Mesenchymal stem cell (in vitro differentiated cells and primary cell): ENCODE data around the gene HIF3A.
A peak's percentile ranks its signal among the peaks of the same experiment; 100 is the strongest.
"Not testable (repeated sequence)": the region's sequence is repeated elsewhere in the genome, so short reads cannot be mapped to it uniquely, and the experiment has no call there.

Source experiments
- DNase-seq: peaks from one replicate; pipeline ENCODE4 v3.0.0-alpha.2; 2013
- H2AFZ ChIP-seq: one replicate; pipeline ENCODE4 v1.6.1; 2013; ENCODE audit warnings: low read depth, mild to moderate bottlenecking, control low read depth, inconsistent platforms, low read length, moderate library complexity
- H2AK5ac ChIP-seq: 2 replicates; pipeline ENCODE4 v1.6.1; 2013; ENCODE audit warnings: low read length, moderate library complexity, mild to moderate bottlenecking, inconsistent platforms; ENCODE audit not compliant: severe bottlenecking
- H2BK120ac ChIP-seq: one replicate; pipeline ENCODE4 v1.6.1; 2013; ENCODE audit warnings: low read depth, mild to moderate bottlenecking, inconsistent platforms, low read length, moderate library complexity
- H2BK12ac ChIP-seq, 2 experiments: one replicate each; pipeline ENCODE4 v1.6.1; 2013; ENCODE audit warnings: inconsistent platforms in 2 of 2, low read length in 2 of 2, mild to moderate bottlenecking in 2 of 2, moderate library complexity in 2 of 2, control low read depth in 1 of 2
- H2BK15ac ChIP-seq: one replicate; pipeline ENCODE4 v1.6.1; 2013; ENCODE audit warnings: mild to moderate bottlenecking, low read depth, inconsistent platforms; ENCODE audit not compliant: poor library complexity, severe bottlenecking
- H2BK5ac ChIP-seq: 2 replicates; pipeline ENCODE4 v1.6.1; 2013; ENCODE audit warnings: low read depth, mild to moderate bottlenecking, low read length, control low read depth, inconsistent platforms; ENCODE audit not compliant: poor library complexity, severe bottlenecking
- H3K14ac ChIP-seq, 2 experiments: one replicate each; pipeline ENCODE4 v1.6.1; 2013; ENCODE audit warnings: inconsistent platforms in 2 of 2, low read length in 2 of 2, control low read depth in 1 of 2, mild to moderate bottlenecking in 1 of 2, moderate library complexity in 1 of 2
- H3K18ac ChIP-seq, 2 experiments: one replicate each; pipeline ENCODE4 v1.6.1; 2013; ENCODE audit warnings: inconsistent platforms in 2 of 2, low read length in 2 of 2, control low read depth in 1 of 2, low read depth in 1 of 2, mild to moderate bottlenecking in 1 of 2
- H3K23ac ChIP-seq, 2 experiments: one replicate each; pipeline ENCODE4 v1.6.1; 2013; ENCODE audit warnings: inconsistent platforms in 2 of 2, low read length in 2 of 2, mild to moderate bottlenecking in 2 of 2, moderate library complexity in 2 of 2, control low read depth in 1 of 2
- H3K27ac ChIP-seq: 2 replicates; pipeline ENCODE4 v1.5.1; 2013; ENCODE audit warnings: mild to moderate bottlenecking, moderate library complexity, low read length, control low read depth, inconsistent platforms; ENCODE audit not compliant: poor library complexity, severe bottlenecking
- H3K27me3 ChIP-seq, 2 experiments: 2 replicates each; pipeline versions ENCODE4 v1.6.1 to v1.7.0; 2013; ENCODE audit warnings: low read length in 2 of 2, mild to moderate bottlenecking in 2 of 2, moderate library complexity in 2 of 2, control low read depth in 1 of 2, inconsistent platforms in 1 of 2; ENCODE audit not compliant: control insufficient read depth in 1 of 2, insufficient read depth in 1 of 2
- H3K36me3 ChIP-seq, 2 experiments: 2 replicates each; pipeline versions ENCODE4 v1.6.1 to v1.7.0; 2013; ENCODE audit warnings: low read length in 2 of 2, control low read depth in 1 of 2, inconsistent platforms in 1 of 2, low read depth in 1 of 2, mild to moderate bottlenecking in 1 of 2; ENCODE audit not compliant: insufficient read depth in 2 of 2, control insufficient read depth in 1 of 2
- H3K4ac ChIP-seq, 2 experiments: one replicate each; pipeline ENCODE4 v1.6.1; 2013; ENCODE audit warnings: inconsistent platforms in 2 of 2, low read length in 2 of 2, mild to moderate bottlenecking in 2 of 2, moderate library complexity in 2 of 2, control low read depth in 1 of 2, low read depth in 1 of 2
- H3K4me1 ChIP-seq: 2 replicates; pipeline ENCODE4 v1.6.1; 2013; ENCODE audit warnings: low read depth, low read length, control low read depth; ENCODE audit not compliant: control insufficient read depth, insufficient read depth
- H3K4me2 ChIP-seq: 2 replicates; pipeline ENCODE4 v1.6.1; 2013; ENCODE audit warnings: low read length, mild to moderate bottlenecking, inconsistent platforms; ENCODE audit not compliant: poor library complexity, severe bottlenecking
- H3K4me3 ChIP-seq, 2 experiments: 2 replicates each; pipeline versions ENCODE4 v1.5.1 to v1.7.0; 2013; ENCODE audit warnings: low read length in 2 of 2, mild to moderate bottlenecking in 2 of 2, control low read depth in 1 of 2, low read depth in 1 of 2; ENCODE audit not compliant: insufficient read depth in 1 of 2
- H3K79me1 ChIP-seq: replicated peaks from 2 replicates; pipeline ENCODE4 v1.6.1; 2013; ENCODE audit warnings: mild to moderate bottlenecking, control low read depth, low read length, inconsistent platforms; ENCODE audit not compliant: poor library complexity, severe bottlenecking
- H3K9ac ChIP-seq: 2 replicates; pipeline ENCODE4 v1.7.0; 2013; ENCODE audit warnings: mild to moderate bottlenecking, low read length, moderate library complexity
- H3K9me3 ChIP-seq: 2 replicates; pipeline ENCODE4 v1.7.0; 2013; ENCODE audit warnings: mild to moderate bottlenecking, low read length; ENCODE audit not compliant: control insufficient read depth
- H4K8ac ChIP-seq: one replicate; pipeline ENCODE4 v1.6.1; 2013; ENCODE audit warnings: inconsistent platforms, mild to moderate bottlenecking, low read length, moderate library complexity
- H4K91ac ChIP-seq: one replicate; pipeline ENCODE4 v1.6.1; 2013; ENCODE audit warnings: mild to moderate bottlenecking, low read length, inconsistent platforms
- WGBS: methylation state at CpG from one replicate; pipeline ENCODE4 v1.1.7; 2013; ENCODE audit warnings: mixed read lengths; 5-methylcytosine and 5-hydroxymethylcytosine counted together

Gene HIF3A

GRCh38 chr19:46311444-46311843 lies 14.6 kb downstream of the HIF3A start:
- peaks cover 7% of the 10 kb centered on the region for H3K9me3 ChIP-seq
- no peak overlapping the region for H2BK5ac ChIP-seq
- H3K14ac ChIP-seq = no peak overlapping the region

GRCh38 chr19:46313540-46314469 lies 17.0 kb downstream of the HIF3A start:
- not testable (repeated sequence) for H2BK15ac ChIP-seq, H4K91ac ChIP-seq, H3K23ac ChIP-seq, H2AFZ ChIP-seq, H2AK5ac ChIP-seq, H3K4ac ChIP-seq, H2BK5ac ChIP-seq, H2BK12ac ChIP-seq, H3K79me1 ChIP-seq, H3K27ac ChIP-seq, H4K8ac ChIP-seq, H2BK120ac ChIP-seq, H3K14ac ChIP-seq, H3K4me2 ChIP-seq, H3K27me3 ChIP-seq, H3K9me3 ChIP-seq, H3K9ac ChIP-seq, H3K4me1 ChIP-seq, H3K4me3 ChIP-seq
- WGBS = 95% methylated on average over 8 of the region's 14 CpGs
- Histone ChIP-seq H3K36me3 (peaks cover 19 to 22% of the 10 kb centered on the region in 2 experiments), H3K18ac (peak overlapping the region in 1 of 2 experiments; percentile 56)
- DNase-seq = peak; percentile 81

More at GRCh38 chr19:46311444-46311843, 14.6 kb downstream of the HIF3A start:
- no peak overlapping the region for H3K4me2 ChIP-seq
- WGBS = 93% methylated on average over 5 of the region's 5 CpGs
- H3K9ac ChIP-seq = no peak overlapping the region
- H3K4ac ChIP-seq = no peak overlapping the region
- no peak overlapping the region for H2BK120ac ChIP-seq
- H3K27me3 ChIP-seq = no peaks in the 10 kb centered on the region
- no peak overlapping the region for H2BK12ac ChIP-seq
- no peak overlapping the region for H2AK5ac ChIP-seq
- peaks cover 29 to 32% of the 10 kb centered on the region in 2 experiments for H3K36me3 ChIP-seq
- no peak for DNase-seq
- no peaks in the 10 kb centered on the region for H3K79me1 ChIP-seq
- no peak overlapping the region for H3K4me3 ChIP-seq
- no peak overlapping the region for H4K91ac ChIP-seq
- H3K18ac ChIP-seq = no peak overlapping the region
- H3K4me1 ChIP-seq = peaks cover 7% of the 10 kb centered on the region
- H3K27ac ChIP-seq = no peak overlapping the region
- H3K23ac ChIP-seq = no peak overlapping the region
- no peak overlapping the region for H2AFZ ChIP-seq
- H4K8ac ChIP-seq = no peak overlapping the region
- H2BK15ac ChIP-seq = no peak overlapping the region

DNA sequence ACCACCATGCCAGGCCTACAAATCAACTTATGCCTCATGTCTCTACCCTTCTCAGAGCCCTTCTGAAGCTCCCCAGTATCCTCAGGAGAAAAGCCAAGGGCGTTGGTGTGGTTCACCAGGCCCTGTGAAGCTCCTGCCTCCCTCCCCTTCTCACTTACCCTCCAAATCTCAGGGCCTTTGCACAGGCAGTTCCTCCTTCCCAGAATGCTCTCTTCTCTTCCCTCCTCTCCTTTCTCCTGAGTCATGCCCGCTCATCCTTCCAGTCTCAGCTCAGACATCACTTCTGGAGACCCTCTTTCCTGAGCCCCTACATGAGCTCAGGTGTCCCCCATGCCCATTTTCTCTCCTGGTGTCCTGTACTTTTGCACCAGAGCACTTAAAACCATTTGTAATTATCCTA lies 20.5 kb downstream of the HIF3A start:
- no peak overlapping the region for H3K18ac ChIP-seq

GRCh38 chr19:46319613-46320012 lies 22.8 kb downstream of the HIF3A start:
- H3K4ac ChIP-seq = no peak overlapping the region
- H2BK120ac ChIP-seq = no peak overlapping the region
- no peak overlapping the region for H3K9ac ChIP-seq
- H3K79me1 ChIP-seq = no peaks in the 10 kb centered on the region
- H3K9me3 ChIP-seq = no peaks in the 10 kb centered on the region
- DNase-seq = no peak
- no peak overlapping the region for H2BK5ac ChIP-seq
- H2BK15ac ChIP-seq = no peak overlapping the region
- no peak overlapping the region for H2BK12ac ChIP-seq
- H3K18ac ChIP-seq = no peak overlapping the region
- H2AK5ac ChIP-seq = no peak overlapping the region
- no peak overlapping the region for H3K27ac ChIP-seq
- no peaks in the 10 kb centered on the region for H3K27me3 ChIP-seq
- H4K8ac ChIP-seq = no peak overlapping the region
- peaks cover 24 to 29% of the 10 kb centered on the region in 2 experiments for H3K36me3 ChIP-seq
- H2AFZ ChIP-seq = no peak overlapping the region
- 100% methylated on average over 6 of the region's 6 CpGs for WGBS
- H3K4me1 ChIP-seq = no peaks in the 10 kb centered on the region
- no peak overlapping the region for H3K14ac ChIP-seq
- H3K23ac ChIP-seq = no peak overlapping the region
- no peak overlapping the region for H3K4me2 ChIP-seq
- no peak overlapping the region for H3K4me3 ChIP-seq
- no peak overlapping the region for H4K91ac ChIP-seq

More for the DNA sequence above, 20.5 kb downstream of the HIF3A start:
- H3K27ac ChIP-seq = no peak overlapping the region
- H3K9me3 ChIP-seq = no peaks in the 10 kb centered on the region
- no peak overlapping the region for H3K4ac ChIP-seq
- H3K4me2 ChIP-seq = no peak overlapping the region
- no peak overlapping the region for H3K23ac ChIP-seq
- no peak overlapping the region for H4K91ac ChIP-seq
- no peak overlapping the region for H2AFZ ChIP-seq
- WGBS = 71% methylated on average over 2 of the region's 2 CpGs
- H2BK5ac ChIP-seq = no peak overlapping the region
- H3K9ac ChIP-seq = no peak overlapping the region
- no peak overlapping the region for H3K4me3 ChIP-seq
- H3K14ac ChIP-seq = no peak overlapping the region
- no peak overlapping the region for H2BK120ac ChIP-seq
- no peaks in the 10 kb centered on the region for H3K4me1 ChIP-seq
- H2AK5ac ChIP-seq = no peak overlapping the region
- H3K36me3 ChIP-seq = peaks cover 17 to 26% of the 10 kb centered on the region in 2 experiments
- H2BK15ac ChIP-seq = no peak overlapping the region
- H3K27me3 ChIP-seq = no peaks in the 10 kb centered on the region
- H2BK12ac ChIP-seq = no peak overlapping the region
- H4K8ac ChIP-seq = no peak overlapping the region
- H3K79me1 ChIP-seq = no peaks in the 10 kb centered on the region
- no peak for DNase-seq
